SK-N-MC (cell line): Measurements from ENCODE around the gene ABCB7.

Experiments used
- EZH2 ChIP-seq: fragments of 200-600 bp; sonication (generic); IDR thresholded peaks from one replicate; pipeline ENCODE4 v1.6.1; 2017; ENCODE audit warnings: antibody characterized with exemption
- FOXP2 ChIP-seq: optimal IDR thresholded peaks from 2 replicates; pipeline ENCODE3; 2011; ENCODE audit warnings: mild to moderate bottlenecking, moderate library complexity; ENCODE audit not compliant: insufficient read depth; ENCODE audit errors: extremely low read length, control extremely low read depth
- POLR2AphosphoS5 ChIP-seq: IDR thresholded peaks from 2 replicates; pipeline ENCODE4 v1.6.1; 2012; ENCODE audit warnings: mild to moderate bottlenecking, low read depth, low read length, borderline replicate concordance

DNA sequence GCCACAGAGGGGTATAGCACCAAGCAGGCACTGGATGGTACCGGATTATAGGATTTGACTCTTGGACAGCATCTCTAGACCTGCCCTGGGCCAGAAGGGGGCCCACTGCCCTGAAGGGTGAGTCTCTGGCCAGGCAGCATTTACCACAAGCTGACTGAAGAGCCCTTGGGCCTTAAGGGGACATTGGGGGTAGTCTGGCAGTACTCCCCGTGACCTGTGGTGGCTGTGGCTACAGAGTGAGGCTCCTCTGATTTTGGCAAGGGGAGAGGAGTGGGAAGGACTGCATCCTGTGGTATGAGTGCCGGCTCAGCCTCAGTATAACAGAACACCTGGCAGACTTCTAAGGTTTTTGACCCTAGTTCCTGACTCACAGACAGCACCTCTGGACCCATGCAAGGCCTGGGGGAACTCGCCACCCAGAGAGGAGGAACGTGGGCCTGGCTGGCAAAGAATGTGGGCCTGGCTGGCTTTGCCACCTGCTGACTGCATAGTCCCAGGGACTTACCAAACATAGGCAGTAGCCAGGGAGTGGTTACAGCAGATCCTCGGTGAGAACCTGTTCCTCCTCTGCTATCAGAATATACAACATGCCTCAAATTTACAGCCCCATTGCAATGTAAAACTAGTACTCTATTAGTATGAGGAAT, 48.1 kb downstream of the ABCB7 start:
- TF ChIP-seq EZH2 (no peak), POLR2AphosphoS5 (no peak), FOXP2 (no peak)
